Peyer's patch (tissue), 4 donors: ENCODE measurements around the gene TMEM132A.

Experiments used
- CTCF ChIP-seq, 6 experiments: fragments of 450-650 bp in 4 of 6; fragments of 200-600 bp in 2 of 6; sonication (generic) in 1 of 6; IDR thresholded peaks; one replicate each; pipeline ENCODE4 v1.5.1; 2017 to 2019; ENCODE audit warnings: antibody characterized with exemption in 6 of 6, mild to moderate bottlenecking in 3 of 6, moderate library complexity in 1 of 6
- POLR2A ChIP-seq, 2 donors: fragments of 450-650 bp; IDR thresholded peaks; one replicate each; pipeline ENCODE4 v1.5.1; 2017; ENCODE audit warnings: antibody characterized with exemption in 2 of 2, mild to moderate bottlenecking in 2 of 2, moderate library complexity in 2 of 2

GRCh38 chr11:60906132-60906972 lies 17.9 kb upstream of the TMEM132A start, which contains the start of gene PRPF19:
- TF ChIP-seq POLR2A (IDR thresholded peaks at IDR 0.05) (peak; percentile 74), CTCF (IDR thresholded peaks at IDR 0.05) (no peak)
